Rectal smooth muscle tissue (tissue), 1 donor: ENCODE results near the gene ANXA1.

ENCODE experiments used
- H3K27ac ChIP-seq: one replicate; pipeline ENCODE4 v1.7.0; 2013; ENCODE audit warnings: low read depth, low read length, inconsistent platforms
- H3K27me3 ChIP-seq: one replicate; pipeline ENCODE4 v1.7.0; 2013; ENCODE audit warnings: low read length; ENCODE audit not compliant: control insufficient read depth, insufficient read depth
- H3K36me3 ChIP-seq: one replicate; pipeline ENCODE4 v1.7.0; 2013; ENCODE audit warnings: low read length; ENCODE audit not compliant: control insufficient read depth, insufficient read depth
- H3K4me1 ChIP-seq: one replicate; pipeline ENCODE4 v1.7.0; 2013; ENCODE audit warnings: low read length; ENCODE audit not compliant: control insufficient read depth, insufficient read depth
- H3K4me3 ChIP-seq: one replicate; pipeline ENCODE4 v1.7.0; 2013; ENCODE audit warnings: low read length
- H3K9ac ChIP-seq: one replicate; pipeline ENCODE4 v1.7.0; 2013; ENCODE audit warnings: low read length

The ANXA1 gene

DNA sequence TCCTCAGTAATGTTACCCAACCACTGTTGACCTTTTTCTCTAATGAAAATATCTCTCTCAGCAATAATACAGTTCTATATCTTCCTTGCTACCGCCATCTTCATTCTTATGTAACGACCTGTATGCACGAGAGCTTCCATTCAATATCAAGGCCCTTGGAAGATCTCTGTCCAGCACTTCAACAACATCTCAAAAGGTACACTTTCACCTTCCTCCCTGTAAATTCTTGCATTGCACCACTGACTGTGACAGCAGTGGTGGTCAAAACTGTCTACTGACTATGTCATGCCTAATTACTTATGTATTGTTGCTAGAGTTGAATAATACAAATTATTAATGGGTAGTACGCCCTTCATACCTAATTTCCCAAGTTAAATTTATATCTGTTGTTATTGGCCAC lies 53.3 kb downstream of the ANXA1 start:
- Histone ChIP-seq H3K9ac (no peak overlapping the region), H3K36me3 (no peaks in the 10 kb centered on the region), H3K27ac (no peak overlapping the region), H3K4me3 (no peak overlapping the region), H3K4me1 (no peaks in the 10 kb centered on the region), H3K27me3 (no peaks in the 10 kb centered on the region)

- no peaks in the 10 kb centered on the region for H3K27me3 ChIP-seq
- H3K9ac ChIP-seq: no peak overlapping the region
- H3K36me3 ChIP-seq: no peaks in the 10 kb centered on the region
- H3K4me3 ChIP-seq: no peak overlapping the region
- H3K4me1 ChIP-seq: no peaks in the 10 kb centered on the region
- no peak overlapping the region for H3K27ac ChIP-seq
These were observed 55.2 kb downstream of the ANXA1 start for GRCh38 chr9:73206851-73207250.

GRCh38 chr9:73210886-73211666 lies 59.4 kb downstream of the ANXA1 start:
- Histone ChIP-seq H3K4me1 (no peaks in the 10 kb centered on the region), H3K27ac (no peak overlapping the region), H3K27me3 (no peaks in the 10 kb centered on the region), H3K36me3 (no peaks in the 10 kb centered on the region), H3K4me3 (no peak overlapping the region), H3K9ac (no peak overlapping the region)

GRCh38 chr9:73213300-73213699 lies 61.6 kb downstream of the ANXA1 start:
- H3K9ac ChIP-seq: no peak overlapping the region
- no peak overlapping the region for H3K4me3 ChIP-seq
- no peaks in the 10 kb centered on the region for H3K27me3 ChIP-seq
- H3K4me1 ChIP-seq: no peaks in the 10 kb centered on the region
- no peaks in the 10 kb centered on the region for H3K36me3 ChIP-seq
- no peak overlapping the region for H3K27ac ChIP-seq

- Histone ChIP-seq H3K27ac (no peak overlapping the region), H3K4me3 (no peak overlapping the region), H3K27me3 (no peaks in the 10 kb centered on the region), H3K9ac (no peak overlapping the region), H3K36me3 (no peaks in the 10 kb centered on the region), H3K4me1 (no peaks in the 10 kb centered on the region)
These were observed 63.6 kb downstream of the ANXA1 start for GRCh38 chr9:73215249-73215648.

DNA sequence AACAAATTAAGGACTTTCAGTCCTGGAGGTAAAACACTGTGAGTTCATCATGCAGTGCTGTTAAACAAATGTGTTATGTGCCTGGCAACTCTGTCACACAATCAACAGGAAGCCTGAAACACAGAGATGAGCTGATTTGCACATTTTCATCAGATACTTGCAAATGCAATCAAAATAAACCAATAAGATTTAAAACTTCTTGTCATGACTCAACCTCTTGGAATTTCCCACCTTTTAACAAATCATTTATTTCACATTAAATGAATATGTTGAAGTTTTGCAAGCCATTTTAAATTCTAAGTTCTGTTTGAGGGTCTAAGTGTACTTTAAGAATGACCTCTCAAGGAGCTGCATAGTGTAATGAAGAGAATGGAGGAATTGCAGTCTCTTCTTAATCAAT lies 64.4 kb downstream of the ANXA1 start:
- H3K9ac ChIP-seq: no peak overlapping the region
- H3K27me3 ChIP-seq: no peaks in the 10 kb centered on the region
- H3K4me1 ChIP-seq: no peaks in the 10 kb centered on the region
- H3K27ac ChIP-seq: no peak overlapping the region
- H3K4me3 ChIP-seq: no peak overlapping the region
- no peaks in the 10 kb centered on the region for H3K36me3 ChIP-seq
